Mucosa of gallbladder (tissue), 1 donor: Measurements from ENCODE around the gene EEF1A2. TPM values are rescaled to one million over a fixed set of nuclear protein-coding genes. Genes with fewer than 3 reads are reported as not detected.

ENCODE experiments used
- DNase-seq: peaks from one replicate; pipeline ENCODE4 v3.0.0-alpha.2; 2020; ENCODE audit warnings: low spot score
- total RNA-seq: library from RNA; stranded (reverse); gene quantifications from one replicate; pipeline ENCODE4 v1.2.1, GENCODE V29; 2021
- donor health status: DM: no; HTN: no; CAD: no.

The EEF1A2 gene
- total RNA-seq, 1 donor from 2014 or later = 56.3 TPM

- no peak for DNase-seq
Measured at GRCh38 chr20:63500151-63500901, 1.4 kb upstream of the EEF1A2 start.

DNA sequence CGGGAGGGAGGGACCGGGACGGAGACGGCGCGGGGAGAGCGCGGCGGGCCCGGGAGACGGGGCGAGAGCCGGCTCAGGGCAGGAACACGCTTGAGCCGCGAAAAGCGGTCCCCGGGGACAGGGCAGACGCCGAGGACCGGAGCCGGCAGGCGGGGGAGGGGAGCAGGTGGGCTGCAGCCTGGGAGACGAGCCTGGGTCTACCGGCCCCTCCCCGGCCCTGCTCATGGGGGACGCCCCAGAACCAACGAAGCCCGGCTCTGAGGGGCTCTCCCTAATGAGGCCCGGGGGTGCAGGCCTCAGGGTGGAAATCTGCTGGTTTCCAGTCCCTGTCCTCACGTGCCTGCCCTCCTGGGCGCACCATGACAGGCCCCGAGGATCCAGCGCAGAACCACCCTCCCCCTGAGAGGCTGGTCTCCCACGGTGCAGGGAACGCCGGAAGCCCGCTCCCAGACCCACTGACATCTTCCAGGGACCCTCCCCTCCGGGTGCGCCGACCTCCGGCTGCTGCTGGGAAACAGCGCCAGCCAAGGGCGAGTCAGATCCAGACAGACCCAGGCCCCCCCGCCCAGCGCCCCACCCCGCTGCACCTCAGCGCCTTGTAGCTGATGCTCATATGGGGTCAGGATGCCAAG lies 571 bp upstream of the EEF1A2 start:
- DNase-seq = no peak

GRCh38 chr20:63497946-63498935 lies 642 bp downstream of the EEF1A2 start:
- DNase-seq = peak; percentile 47

DNA sequence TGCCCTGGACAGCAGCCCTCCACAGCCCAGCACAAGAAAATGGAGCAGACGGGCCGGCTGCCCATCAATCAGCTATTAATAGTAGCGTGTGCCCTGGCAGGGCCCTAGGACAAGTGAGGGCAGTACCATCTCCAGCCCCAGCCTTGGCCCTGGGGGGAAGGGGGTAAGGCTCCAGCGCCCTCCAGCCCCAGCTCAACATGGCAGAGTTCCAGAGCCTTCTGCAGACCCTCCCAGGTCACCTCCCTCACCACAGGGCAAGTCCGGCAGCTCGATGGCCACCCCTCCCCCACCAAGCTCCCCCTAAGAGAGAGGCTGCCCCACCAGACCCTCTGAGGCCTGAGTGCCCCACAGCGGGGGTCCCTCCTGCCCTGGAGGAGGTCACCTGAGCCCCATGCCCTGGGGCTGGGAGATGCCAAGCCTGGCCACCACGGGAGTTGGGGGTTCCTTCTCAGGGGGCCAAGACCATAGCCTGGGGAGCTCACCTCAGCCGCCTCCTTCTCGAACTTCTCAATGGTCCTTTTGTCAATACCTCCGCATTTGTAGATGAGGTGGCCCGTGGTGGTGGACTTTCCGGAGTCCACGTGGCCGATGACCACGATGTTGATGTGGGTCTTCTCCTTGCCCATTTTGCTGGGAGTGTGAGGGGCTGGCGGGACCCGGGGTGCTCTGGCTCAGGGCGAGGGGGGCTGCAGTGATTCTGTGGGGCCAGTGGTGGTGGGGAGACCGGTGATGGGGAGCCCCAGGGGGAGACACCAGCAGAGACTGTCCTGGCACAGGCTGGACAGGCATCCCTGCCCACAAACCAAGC lies 1.5 kb downstream of the EEF1A2 start:
- no peak for DNase-seq

DNA sequence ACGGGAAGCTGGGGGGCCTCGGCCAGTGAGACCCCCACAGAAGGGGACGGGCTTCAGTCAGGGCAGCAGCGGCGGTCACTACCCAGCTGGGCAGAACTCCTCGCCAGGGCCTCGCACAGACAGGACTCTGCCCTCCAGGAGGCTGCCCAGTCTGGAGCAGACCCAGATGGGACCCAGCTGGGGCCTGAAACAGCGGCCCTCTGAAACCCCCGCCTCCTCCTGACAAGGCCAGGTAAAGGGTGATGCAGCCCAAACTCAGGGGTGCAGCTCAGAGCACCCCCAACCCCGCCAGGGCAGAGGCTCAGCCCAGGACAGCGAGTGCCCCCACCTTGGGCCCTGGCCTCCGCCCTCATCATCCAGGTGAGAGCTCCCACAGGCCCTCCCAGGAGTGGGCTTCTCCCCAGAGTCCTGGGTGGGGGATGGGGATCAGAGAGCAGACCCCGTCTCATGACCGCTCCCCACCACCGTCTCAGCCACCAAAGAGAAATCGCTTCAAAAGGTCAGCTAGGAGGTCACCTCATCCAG lies 2.2 kb downstream of the EEF1A2 start:
- no peak for DNase-seq

DNA sequence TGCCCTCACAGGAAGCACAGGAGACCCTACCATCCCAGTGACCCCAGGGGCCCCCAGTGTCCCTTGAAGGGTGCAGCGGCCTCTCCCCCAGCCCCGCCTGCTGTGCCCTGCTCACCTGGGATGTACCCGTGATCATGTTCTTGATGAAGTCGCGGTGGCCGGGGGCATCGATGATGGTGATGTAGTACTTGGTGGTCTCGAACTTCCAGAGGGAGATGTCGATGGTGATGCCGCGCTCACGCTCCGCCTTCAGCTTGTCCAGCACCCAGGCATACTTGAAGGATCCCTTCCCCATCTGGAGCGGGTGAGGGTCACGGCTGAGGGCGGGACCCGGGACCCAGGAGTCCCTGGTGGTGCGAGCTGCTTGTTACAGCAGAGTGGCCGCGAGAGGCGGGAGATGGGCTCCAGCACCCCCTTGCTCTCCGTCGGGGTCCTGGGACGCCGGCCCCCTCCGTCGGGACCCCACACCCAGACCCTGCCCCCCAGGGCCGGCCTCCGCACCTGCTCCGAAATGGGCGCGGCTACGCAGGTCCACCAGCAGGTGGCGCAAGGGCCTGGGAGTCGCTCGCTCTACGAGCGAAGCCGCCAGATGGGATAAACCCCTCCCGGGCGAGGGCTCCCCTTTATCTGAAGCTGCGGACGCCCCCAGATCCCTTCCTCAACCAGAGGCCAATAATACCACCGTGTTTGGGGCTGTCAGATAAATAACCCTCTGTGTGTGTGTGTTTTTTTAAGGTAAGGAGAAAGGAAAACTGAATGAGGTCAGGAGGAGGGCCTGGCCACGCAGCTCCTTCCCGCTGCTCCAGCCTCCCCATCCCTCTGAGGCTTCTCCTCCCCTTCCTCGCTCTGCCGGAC lies 2.9 kb downstream of the EEF1A2 start:
- DNase-seq = peak; percentile 65

DNA sequence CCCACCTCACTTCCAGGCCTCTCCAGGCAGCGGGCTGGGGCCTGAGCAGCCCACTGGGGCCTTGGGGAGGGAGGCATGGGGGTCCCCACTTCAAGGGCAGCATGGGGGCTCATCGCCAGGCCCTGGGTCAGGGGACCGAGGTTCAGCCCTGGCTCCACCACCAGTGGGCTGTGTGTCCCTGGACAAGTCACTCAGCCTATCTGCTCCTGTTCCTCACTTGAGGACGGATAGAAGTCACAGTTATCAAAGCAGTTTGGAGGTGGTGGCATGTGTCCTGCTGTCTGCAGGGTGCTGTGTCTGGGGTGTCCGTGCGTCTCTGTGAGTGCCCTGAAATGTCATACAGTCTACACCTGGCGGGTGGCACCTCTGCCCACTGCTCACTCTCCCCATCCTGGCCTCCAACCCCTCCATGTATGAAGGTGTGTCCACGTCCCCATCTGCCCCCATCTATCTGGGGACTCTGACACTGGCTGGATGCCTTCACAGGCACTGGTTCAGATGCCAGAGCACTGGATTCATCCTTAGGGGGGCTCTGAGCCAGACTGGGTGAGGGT lies 3.6 kb downstream of the EEF1A2 start:
- no peak for DNase-seq

DNA sequence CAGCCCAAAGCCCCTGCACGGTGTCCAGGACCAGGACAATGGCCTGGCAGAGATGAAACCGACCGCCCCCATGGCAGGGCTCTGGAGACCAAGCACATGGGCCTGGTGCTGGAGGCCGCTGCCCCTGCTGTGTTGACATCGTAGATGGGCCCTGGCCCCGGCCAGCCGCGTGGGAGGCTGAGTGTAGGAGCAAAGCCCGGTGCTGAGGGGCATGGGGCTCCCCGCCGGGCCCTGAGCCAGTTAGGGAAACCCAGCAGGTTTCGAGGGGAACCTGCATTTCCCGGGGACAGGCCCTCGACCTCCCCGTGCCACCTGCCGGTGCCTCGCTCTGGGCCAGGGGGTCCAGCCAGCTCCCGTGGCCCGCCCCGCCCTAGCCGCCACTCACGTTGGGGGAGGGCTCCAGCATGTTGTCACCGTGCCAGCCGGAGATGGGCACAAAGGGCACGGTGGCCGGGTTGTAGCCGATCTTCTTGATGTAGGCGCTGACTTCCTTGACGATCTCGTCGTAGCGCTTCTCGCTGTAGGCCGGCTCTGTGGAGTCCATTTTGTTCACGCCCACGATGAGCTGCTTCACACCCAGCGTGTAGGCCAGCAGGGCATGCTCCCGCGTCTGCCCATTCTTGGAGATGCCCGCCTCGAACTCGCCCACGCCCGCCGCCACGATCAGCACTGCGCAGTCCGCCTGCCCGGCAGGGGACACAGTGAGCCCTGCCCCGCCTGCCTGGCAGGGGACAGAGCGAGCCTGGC lies 4.3 kb downstream of the EEF1A2 start:
- DNase-seq = no peak

GRCh38 chr20:63494084-63494419 lies 4.8 kb downstream of the EEF1A2 start:
- DNase-seq = no peak

DNA sequence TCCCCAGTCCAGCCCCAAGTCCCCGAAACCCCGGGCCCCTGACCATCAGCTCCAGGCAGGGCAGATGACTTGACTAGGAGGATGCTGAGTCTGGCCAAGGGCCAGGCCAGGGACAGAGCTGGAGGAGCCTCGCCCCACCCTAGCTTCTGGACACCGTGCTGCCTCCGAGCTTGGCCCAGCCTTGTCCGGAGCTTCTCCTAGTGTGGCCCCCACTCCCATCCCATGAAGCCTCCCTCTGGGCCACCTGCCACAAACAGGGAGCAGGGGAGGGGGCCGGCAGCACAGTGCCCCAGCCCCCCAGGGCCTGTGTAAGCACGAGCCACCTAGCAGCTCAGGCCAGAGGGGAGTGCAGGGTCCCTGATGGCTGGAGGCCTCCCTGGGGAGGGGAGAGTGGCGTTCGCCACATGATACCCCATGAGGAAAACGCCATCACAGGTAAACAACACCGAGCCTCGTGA lies 5.3 kb downstream of the EEF1A2 start:
- DNase-seq = no peak

- no peak for DNase-seq
Measured at GRCh38 chr20:63492982-63493381, 5.9 kb downstream of the EEF1A2 start.

DNA sequence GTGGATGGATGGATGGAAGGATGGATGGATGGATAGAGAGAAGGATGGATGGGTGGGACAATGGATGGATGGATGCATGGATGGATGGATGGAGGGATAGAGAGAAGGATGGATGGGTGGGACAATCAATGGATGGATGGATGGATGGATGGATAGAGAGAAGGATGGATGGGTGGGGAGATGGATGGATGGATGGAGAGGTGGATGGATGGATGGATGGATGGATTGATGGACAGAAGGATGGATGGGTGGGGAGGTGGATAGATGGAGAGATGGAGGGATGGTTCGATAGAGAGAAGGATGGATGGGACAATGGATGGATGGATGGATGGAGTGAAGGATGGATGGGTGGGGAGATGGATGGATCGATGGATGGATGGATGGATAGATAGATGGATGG lies 6.4 kb downstream of the EEF1A2 start:
- no peak for DNase-seq

- no peak for DNase-seq
Measured at GRCh38 chr20:63491635-63492230, 7.2 kb downstream of the EEF1A2 start.

DNA sequence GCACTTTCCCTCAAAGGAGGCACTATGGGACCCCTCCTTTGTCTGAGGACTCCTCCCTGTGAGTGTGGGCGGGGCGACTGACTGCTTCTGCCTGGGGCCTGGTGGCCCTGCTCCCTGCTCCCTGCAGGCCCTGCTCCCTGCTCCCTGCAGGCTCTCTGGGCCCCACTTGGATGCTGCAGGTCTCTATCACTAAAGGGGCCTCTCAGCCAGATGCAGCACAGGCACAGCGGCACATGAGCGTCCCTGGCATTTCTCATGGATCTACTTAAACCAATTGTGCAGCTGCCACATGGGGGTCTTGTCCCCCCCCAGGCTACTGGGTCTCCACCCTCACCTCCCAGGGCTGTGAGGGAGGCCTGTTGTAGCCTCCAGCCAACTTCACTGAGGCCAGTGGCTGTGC lies 7.8 kb downstream of the EEF1A2 start:
- DNase-seq = no peak

DNA sequence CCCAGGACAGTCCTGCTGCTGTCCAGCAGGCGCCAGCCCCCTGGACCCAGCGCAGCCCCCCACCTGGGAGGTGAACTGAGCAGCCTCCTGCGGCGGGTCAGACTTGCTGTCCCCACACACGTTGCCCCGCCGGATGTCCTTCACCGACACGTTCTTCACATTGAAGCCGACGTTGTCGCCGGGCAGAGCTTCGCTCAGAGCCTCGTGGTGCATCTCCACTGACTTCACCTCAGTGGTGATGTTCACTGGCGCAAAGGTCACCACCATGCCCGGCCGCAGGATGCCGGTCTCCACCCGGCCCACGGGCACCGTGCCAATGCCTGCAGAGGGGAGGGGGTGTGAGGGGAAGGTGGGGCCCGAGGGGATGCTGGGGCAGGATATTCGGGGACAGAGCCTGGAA lies 8.5 kb downstream of the EEF1A2 start:
- no peak for DNase-seq

- no peak for DNase-seq
Measured at GRCh38 chr20:63488315-63489251, 10.3 kb downstream of the EEF1A2 start.

DNA sequence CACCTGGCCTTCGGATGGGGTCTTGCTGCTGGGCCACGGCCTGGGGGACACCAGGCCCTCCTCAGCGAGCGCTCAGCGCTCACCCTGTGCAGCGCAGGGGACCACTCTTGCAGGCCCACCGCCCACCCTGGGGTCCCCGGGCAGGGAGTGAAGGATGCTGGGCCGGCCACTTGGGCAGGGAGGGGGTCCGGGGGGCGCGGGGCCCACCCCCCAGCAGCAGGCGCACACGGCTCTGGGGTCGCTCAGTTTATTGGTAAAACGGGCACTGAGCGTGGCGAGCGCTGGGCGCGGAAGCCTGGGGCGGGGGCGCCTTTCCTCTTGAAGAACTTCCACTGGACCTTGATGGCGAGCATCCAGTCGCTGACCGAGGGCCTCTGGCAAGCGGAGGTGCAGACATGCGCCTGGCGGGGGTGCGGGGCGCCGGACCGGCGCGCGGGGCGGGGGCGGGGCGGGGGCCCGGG lies 11.1 kb downstream of the EEF1A2 start:
- DNase-seq = no peak
